NK-92 (cell line): Measurements from ENCODE around the gene PANX1.
"Not testable (repeated sequence)": the region's sequence is repeated elsewhere in the genome, so short reads cannot be mapped to it uniquely, and the experiment has no call there.

Experiments used
- DNase-seq: peaks from one replicate; lab custom pipeline; 2025; ENCODE audit not compliant: unreplicated experiment; lab: John Stamatoyannopoulos, UW

The PANX1 gene

GRCh38 chr11:94128746-94129511 is at the start of gene PANX1:
Gene PANX1, plus strand, starts transcription at chr11:94128841. Its CDS starts 472 bp downstream, at chr11:94129313.
- DNase-seq, result no peak

- DNase-seq, result no peak
These were observed 44.5 kb upstream of the PANX1 start for GRCh38 chr11:94084164-94084563.

GRCh38 chr11:94088906-94089305 is 39.7 kb upstream of the PANX1 start:
- DNase-seq, result no peak

DNA sequence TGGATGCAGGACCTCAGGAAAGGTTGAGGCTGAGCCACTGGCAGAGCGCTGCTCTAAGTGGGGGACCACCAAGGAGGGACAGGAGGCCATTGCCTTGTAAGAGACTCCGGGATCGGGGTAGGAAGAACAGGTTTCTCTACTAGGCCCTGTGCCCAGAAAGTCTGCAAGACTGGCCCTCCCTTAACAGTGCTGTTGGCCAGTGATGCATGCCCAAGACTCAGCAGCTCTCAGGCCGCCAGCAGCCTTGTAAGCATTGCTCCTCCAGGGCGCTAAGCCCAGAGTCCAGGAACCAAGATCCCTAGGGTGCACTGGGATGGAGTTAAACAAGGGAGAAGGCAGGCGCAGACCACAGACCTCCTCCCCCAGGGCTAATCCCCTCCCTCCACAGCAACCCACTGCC is 39.3 kb upstream of the PANX1 start:
- DNase-seq, result no peak

- no peak for DNase-seq
These were observed 38.2 kb upstream of the PANX1 start for GRCh38 chr11:94090401-94090800.

DNA sequence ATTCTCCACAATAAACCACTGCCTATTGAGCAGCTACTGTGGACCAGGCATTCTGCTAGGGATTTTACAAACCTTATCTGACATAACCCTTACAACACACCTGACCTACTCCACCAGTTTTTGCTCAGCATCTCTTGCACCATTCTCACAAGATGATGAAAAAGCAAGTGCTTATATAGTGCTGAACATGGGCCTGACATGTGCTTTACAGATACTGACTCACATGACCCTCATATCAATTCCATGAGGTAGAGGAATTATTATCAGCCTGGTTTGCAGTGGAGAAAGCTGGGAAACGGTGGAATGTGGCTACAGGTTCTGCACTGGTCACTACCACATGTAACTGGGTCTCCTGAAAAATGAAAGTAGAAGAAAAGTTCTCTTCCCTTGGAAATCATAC is 37.5 kb upstream of the PANX1 start:
- DNase-seq, result no peak

DNA sequence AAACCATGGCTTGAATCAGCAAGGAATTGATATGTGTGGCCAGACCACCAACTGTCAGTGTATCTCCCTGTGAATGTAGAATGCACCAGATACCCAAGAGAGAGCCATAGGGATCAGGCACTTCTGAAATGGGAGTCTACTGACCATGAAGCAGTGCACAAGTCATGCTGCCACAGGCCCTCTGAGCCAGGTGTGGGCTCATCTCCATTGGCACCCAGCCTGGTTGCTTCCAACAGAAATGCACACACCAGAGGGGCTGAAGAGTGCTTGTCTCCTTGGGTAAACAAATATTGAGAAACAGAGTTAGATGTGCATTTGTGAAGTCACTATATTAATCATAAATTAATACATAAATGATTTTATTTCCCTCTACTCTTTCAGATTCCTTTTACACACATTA is 28.4 kb upstream of the PANX1 start:
- DNase-seq, result no peak

DNA sequence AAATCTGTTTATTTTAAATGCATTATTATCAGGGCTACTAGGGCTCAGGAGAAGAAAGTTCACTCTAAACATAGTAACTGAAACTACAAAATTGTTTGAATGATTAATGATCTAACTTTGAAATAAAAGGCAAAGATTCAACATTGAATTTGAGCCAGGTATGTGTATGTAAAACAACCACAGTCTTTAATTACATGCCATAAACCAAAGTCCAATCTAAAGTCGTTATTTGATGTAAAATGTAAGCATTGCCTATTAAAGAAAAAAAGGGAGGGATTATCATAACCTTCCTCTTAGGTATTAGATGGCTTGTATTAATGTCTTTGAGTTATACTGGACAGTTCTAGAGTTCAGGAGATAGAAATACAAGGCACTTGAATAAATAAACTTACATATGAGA is 25.2 kb upstream of the PANX1 start:
- DNase-seq, result no peak

DNA sequence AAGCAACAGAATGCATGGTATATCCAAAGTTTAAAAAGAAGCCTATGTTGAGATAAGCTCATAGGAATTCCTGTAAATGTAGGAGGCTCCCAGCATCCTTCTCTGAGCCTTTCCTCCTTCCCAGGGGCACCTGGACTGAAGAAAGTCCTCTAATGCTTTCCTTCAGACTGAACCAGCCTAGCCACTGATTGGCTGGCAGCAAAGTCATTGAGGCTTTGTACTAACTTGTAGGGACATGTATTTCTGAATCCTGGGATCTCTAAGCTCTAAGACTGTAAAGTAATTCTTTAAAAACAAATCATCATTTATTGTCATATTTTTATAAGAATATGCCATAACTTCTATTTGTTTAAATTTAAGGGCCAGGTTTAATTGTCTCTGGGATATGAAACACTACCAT is 23.9 kb upstream of the PANX1 start:
- DNase-seq, result no peak

DNA sequence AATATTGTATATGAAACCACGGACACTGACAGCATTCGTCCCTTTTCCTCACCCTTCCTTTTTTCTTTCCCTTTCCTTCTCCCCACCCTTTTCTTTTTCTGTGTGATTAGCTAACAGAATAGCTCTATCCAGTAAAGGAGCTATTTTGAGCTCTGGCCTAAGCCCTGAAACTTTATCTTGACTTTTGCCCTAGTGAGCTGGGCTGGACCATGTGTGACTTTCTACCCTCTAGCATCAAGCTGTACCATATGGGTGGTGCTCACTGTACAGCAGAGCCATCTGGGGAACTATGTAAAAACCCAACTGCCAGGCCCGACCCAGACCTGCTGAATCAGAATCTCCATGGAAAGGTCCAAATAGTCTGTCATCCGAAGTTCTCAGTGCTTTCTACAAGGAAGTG is 21.9 kb upstream of the PANX1 start:
- no peak for DNase-seq

DNA sequence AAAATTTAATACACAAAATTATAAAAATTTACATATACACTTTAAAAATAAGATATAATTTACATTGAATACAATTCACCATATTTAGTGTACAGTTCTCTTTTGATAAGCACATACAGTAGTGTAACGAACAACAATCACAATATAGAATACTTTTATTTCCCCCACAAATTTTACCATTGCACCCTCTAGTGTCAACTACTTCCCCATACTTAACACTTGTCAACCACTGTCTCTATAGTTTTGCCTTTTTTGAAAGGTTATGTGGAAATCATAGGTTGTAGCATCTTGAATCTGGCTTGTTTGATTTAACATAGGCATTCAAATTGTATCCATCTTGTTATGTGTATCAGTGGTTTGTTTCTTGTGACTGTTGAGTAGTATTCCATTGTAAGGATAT is 21.3 kb upstream of the PANX1 start:
- no peak for DNase-seq

- no peak for DNase-seq
These were observed 17.4 kb upstream of the PANX1 start for GRCh38 chr11:94111241-94111640.

- DNase-seq, result no peak
These were observed 17.0 kb upstream of the PANX1 start for GRCh38 chr11:94111660-94112059.

GRCh38 chr11:94112206-94112953 is 16.3 kb upstream of the PANX1 start:
- DNase-seq, result no peak

DNA sequence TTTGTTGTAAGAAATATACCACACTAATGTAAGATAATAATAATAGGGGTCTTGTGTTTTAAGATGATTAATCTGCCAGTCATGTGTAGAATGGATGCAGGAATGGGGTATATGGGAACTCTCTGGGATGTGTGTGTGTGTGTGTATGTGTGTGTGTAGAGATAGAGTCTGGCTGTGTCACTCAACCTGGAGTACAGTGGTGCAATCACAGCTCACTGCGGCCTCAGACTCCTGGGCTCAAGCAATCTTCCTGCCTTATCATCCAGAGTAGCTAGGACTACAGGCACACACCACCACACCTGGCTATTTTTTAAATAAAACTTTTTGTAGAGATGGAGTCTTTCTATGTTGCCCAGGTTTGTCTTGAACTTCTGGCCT is 11.5 kb upstream of the PANX1 start:
- no peak for DNase-seq

DNA sequence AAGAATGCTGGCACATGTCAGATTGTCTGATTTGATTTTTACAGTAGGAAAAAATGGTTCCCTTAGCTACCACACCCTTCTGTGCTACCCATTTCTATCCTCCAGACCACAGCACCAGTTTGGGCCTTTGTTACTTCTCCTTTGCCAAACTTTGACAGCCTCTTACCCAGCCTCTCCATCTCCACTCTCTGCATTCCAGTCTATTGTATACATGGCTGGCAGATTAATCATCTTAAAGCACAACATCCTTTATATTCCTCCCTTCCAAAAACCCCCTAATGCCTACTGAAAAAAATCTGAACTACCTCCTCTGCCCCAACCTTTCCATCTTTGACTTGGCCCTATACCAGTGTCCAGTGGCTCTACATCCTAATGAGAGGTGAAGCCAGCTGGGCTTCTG is 10.8 kb upstream of the PANX1 start:
- no peak for DNase-seq

DNA sequence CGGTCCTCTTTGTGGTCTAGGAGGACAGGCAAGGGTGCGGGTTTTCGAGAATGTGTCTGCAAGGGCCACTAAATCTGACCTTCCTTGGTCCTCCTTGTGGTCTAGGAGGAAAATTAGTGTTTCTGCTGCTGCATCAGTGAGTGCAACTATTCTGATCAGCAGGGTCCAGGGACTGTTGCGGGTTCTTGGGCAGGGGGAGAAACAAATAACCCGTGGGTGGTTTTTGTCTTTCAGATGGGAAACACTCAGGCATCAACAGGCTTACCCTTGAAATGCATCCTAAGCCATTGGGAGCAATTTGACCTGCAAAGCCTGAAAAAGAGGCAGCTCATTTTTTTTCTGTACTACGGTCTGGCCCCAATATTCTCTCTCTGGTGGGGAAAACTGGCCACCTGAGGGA is 9.0 kb upstream of the PANX1 start:
- DNase-seq, result not testable (repeated sequence)

- DNase-seq, result not testable (repeated sequence)
These were observed 8.1 kb upstream of the PANX1 start for GRCh38 chr11:94120516-94120915.

DNA sequence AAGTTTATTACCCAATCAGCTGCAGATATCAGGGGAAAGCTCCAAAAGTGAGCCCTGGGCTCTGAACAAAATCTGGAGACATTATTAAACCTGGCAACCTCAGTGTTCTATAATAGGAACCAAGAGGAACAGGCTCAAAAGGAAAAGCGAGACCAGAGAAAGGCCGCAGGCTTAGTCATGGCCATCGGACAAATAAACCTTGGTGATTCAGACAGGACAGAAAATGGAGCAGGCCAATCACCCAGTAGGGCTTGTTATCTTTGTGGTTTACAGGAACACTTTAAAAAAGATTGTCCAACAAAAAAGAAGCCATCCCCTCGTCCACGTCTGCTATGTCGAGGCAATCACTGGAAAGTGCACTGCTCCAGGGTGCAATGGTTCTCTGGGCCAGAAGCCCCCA is 7.7 kb upstream of the PANX1 start:
- DNase-seq, result no peak

DNA sequence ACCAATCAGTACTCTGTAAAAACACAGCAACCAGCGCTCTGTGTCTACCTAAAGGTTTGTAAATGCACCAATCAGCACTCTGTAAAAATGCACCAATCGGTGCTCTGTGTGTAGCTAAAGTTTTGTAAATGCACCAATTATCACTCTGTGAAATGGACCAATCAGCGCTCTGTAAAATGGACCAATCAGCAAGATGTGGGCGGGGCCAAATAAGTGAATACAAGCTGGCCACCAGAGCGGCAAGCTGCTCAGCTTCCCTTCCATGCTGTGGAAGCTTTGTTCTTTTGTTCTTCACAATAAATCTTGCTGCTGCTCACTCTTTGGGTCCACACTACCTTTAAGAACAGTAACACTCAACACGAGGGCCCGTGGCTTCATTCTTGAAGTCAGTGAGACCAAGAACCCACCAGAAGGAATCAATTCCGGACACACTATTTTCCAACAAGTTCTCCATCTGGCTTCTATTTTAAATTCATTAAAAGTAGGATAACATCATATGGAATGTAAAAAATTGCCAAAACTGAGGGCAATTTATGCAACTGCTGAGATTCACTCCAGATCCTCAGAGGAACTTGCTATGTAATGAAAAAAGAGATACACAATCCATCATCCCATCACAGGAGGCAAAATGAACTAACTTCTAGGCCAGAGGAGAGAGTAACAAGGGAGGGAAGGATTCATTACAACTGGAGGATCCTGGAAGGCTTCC is 3.1 kb upstream of the PANX1 start:
- no peak for DNase-seq

DNA sequence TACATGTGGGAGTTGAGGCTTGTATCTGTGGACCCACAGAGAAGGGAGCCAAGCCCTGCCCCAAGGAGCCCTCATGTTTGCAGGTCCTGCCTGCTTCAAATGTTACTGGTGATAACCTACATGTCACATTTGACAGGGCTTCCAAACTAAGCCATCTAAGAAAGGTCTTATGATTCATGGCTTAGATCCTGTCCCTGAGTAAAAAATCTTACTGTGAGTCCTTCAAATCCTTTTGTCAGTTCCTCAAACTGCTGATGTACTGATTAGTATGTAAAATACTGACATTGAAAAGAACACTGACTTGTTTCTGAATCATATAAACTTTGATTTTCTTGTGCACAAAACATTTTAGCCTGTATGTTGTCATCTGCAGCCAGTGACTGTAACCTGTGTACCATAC is 1.0 kb upstream of the PANX1 start:
- DNase-seq, result no peak

DNA sequence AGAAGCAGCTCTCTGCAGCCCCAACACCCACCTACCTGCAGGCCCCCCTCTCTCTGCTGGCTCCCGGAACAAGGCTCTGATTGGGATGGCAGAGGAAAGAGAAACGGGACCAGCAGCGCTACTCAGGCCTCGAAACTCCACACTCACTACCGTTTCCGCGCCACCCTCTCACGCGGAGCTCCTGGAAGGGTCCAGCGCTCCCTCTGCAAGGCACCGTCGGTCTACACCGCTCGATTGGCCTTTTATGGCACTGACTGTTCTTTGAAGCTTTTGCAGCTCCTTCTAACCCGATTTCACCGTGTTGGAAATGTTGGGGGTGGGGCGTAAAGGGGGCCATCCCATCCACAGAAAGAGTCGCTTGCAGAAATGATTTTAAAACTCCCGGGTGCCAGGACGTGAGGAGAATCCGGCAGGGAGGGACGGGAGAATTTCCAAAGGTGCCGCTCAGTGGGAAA is 323 bp upstream of the PANX1 start:
- DNase-seq, result no peak
